Measurements from ENCODE around the gene CCDC122. TPM values are rescaled to one million over a fixed set of nuclear protein-coding genes. Genes with fewer than 3 reads are reported as not detected.

Gene CCDC122
- total RNA-seq, 1 experiment from 2014 or later: 5.8 TPM

- intact Hi-C loops (cut with micrococcal nuclease): no loop called here
- ChIA-PET CTCF (interaction anchor here (1.1 kb wide), 1 partner anchor 10 kb away, joined by 3 read pairs; no protein-coding TSS in a partner anchor), POLR2A (interaction anchor here (1.5 kb wide), 1 partner anchor 521 kb away, joined by 4 read pairs; no protein-coding TSS in a partner anchor), RAD21 (ENCODE audit: low non-redundant PET in 1 of 2, low total read pairs in 2 of 2, uncharacterized antibody in 2 of 2, unreplicated experiment in 2 of 2) (no interaction called here)
- Histone ChIP-seq H3K4me2 (ENCODE audit: low read length) (no peak overlapping the region), H3K9me2 (ENCODE audit: insufficient read depth) (no peaks in the 10 kb centered on the region), H3K4me3 (replicated peaks in 1 of 2; ENCODE audit: low read depth in 1 of 2, low read length in 2 of 2) (no peak overlapping the region), H3K27me3 (ENCODE audit: insufficient read depth, low read length) (no peaks in the 10 kb centered on the region), H4K20me1 (ENCODE audit: insufficient read depth) (no peaks in the 10 kb centered on the region), H3K9ac (ENCODE audit: low read length) (no peak overlapping the region), H3K27ac (ENCODE audit: low read depth, low read length) (no peak overlapping the region), H3K4me1 (ENCODE audit: control insufficient read depth in 1 of 2, insufficient read depth in 2 of 2, low read length in 2 of 2) (no peaks in the 10 kb centered on the region), H3K9me3 (ENCODE audit: control insufficient read depth in 1 of 2, insufficient read depth in 1 of 2, low read depth in 1 of 2, low read length in 2 of 2) (no peaks in the 10 kb centered on the region), H3K36me3 (ENCODE audit: control insufficient read depth in 1 of 2, insufficient read depth in 2 of 2, low read length in 2 of 2) (no peaks in the 10 kb centered on the region), H2AFZ (ENCODE audit: low read depth, low read length, poor library complexity, severe bottlenecking) (no peak overlapping the region), H3K79me2 (ENCODE audit: insufficient read depth, low read length) (no peaks in the 10 kb centered on the region)
- DNase-seq (ENCODE audit: low read depth, low spot score) (no peak), ATAC-seq (no peak)
- TF ChIP-seq EGR1 (IDR thresholded peaks at IDR 0.05; ENCODE audit: low read depth) (no peak), ZFX (IDR thresholded peaks at IDR 0.05) (no peak)
- TF ChIP-seq, protein P1, sequence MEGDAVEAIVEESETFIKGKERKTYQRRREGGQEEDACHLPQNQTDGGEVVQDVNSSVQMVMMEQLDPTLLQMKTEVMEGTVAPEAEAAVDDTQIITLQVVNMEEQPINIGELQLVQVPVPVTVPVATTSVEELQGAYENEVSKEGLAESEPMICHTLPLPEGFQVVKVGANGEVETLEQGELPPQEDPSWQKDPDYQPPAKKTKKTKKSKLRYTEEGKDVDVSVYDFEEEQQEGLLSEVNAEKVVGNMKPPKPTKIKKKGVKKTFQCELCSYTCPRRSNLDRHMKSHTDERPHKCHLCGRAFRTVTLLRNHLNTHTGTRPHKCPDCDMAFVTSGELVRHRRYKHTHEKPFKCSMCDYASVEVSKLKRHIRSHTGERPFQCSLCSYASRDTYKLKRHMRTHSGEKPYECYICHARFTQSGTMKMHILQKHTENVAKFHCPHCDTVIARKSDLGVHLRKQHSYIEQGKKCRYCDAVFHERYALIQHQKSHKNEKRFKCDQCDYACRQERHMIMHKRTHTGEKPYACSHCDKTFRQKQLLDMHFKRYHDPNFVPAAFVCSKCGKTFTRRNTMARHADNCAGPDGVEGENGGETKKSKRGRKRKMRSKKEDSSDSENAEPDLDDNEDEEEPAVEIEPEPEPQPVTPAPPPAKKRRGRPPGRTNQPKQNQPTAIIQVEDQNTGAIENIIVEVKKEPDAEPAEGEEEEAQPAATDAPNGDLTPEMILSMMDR (IDR thresholded peaks at IDR 0.05 in 2 of 3, conservative IDR thresholded peaks at IDR 0.05 in 1 of 3; ENCODE audit: borderline replicate concordance in 1 of 3, insufficient read depth in 1 of 3, low read depth in 2 of 3, low read length in 2 of 3): no peak
- BruUV-seq (replicated peaks): no TSS peak
These were observed 35.9 kb upstream of the CCDC122 start for GRCh38 chr13:43915451-43915850.

DNA sequence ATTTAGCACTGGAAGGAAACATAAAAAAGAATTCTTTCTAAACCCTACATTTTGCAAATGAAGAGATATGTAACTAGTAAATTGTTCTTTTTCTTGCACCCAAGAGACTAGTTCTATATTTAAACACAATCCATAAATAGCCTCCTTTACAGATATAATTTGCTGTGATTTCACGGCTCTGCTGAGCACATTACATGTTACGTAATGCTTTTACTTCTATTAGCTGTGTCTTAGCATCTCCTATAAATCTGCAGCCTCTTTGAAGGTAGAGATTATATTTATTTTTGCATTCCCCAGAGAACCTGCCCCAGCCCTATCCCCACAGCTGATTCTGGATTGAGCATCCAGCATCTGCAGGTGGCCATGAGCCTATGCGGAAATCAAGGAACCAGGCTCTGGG is 32.3 kb upstream of the CCDC122 start:
- Histone ChIP-seq H3K79me2 (ENCODE audit: insufficient read depth, low read length) (no peaks in the 10 kb centered on the region), H3K4me3 (replicated peaks in 1 of 2; ENCODE audit: low read depth in 1 of 2, low read length in 2 of 2) (no peak overlapping the region), H3K9me2 (ENCODE audit: insufficient read depth) (no peaks in the 10 kb centered on the region), H3K4me1 (ENCODE audit: control insufficient read depth in 1 of 2, insufficient read depth in 2 of 2, low read length in 2 of 2) (peaks cover 0 to 7% of the 10 kb centered on the region in 2 experiments; a peak in 2 of 4 replicates), H4K20me1 (ENCODE audit: insufficient read depth) (no peaks in the 10 kb centered on the region), H3K4me2 (ENCODE audit: low read length) (no peak overlapping the region), H3K27me3 (ENCODE audit: insufficient read depth, low read length) (no peaks in the 10 kb centered on the region), H3K36me3 (ENCODE audit: control insufficient read depth in 1 of 2, insufficient read depth in 2 of 2, low read length in 2 of 2) (no peaks in the 10 kb centered on the region), H3K9me3 (ENCODE audit: control insufficient read depth in 1 of 2, insufficient read depth in 1 of 2, low read depth in 1 of 2, low read length in 2 of 2) (no peaks in the 10 kb centered on the region), H3K9ac (ENCODE audit: low read length) (no peak overlapping the region), H2AFZ (ENCODE audit: low read depth, low read length, poor library complexity, severe bottlenecking) (no peak overlapping the region), H3K27ac (ENCODE audit: low read depth, low read length) (no peak overlapping the region)
- intact Hi-C loops (cut with micrococcal nuclease): no loop called here
- ChIA-PET RAD21 (ENCODE audit: low non-redundant PET in 1 of 2, low total read pairs in 2 of 2, uncharacterized antibody in 2 of 2, unreplicated experiment in 2 of 2) (no interaction called here), CTCF (interaction anchor here (1.2 to 1.9 kb wide), 3 partner anchors 17 to 558 kb away, joined by 4 to 5 read pairs (median 4); no protein-coding TSS in a partner anchor), POLR2A (interaction anchor here (1.5 kb wide), 2 partner anchors 523 to 525 kb away, joined by 3 to 5 read pairs; no protein-coding TSS in a partner anchor)
- no peak for ATAC-seq
- DNase-seq (ENCODE audit: low read depth, low spot score): no peak
- TF ChIP-seq RAD21 (IDR thresholded peaks at IDR 0.05; ENCODE audit: low read depth) (no peak), EZH2phosphoT487 (IDR thresholded peaks at IDR 0.05; ENCODE audit: borderline replicate concordance) (no peak), ZBTB33 (IDR thresholded peaks at IDR 0.05; ENCODE audit: extremely low read depth, insufficient replicate concordance, low read length) (no peak)
- no TSS peak for BruUV-seq (replicated peaks)

Data from HCT116 (cell line).